ENCODE measurements around the gene CSTF3. TPM values are rescaled to one million over a fixed set of nuclear protein-coding genes. Genes with fewer than 3 reads are reported as not detected.
A peak's percentile ranks its signal among the peaks of the same experiment; 100 is the strongest.

Gene CSTF3
- polyA plus RNA-seq, 1 donor (not counting 4 experiments of a cell fraction or from before 2014, with no cell fraction given): 41.1 TPM

GRCh38 chr11:33086017-33086416, 75.3 kb downstream of the CSTF3 start:
- Histone ChIP-seq H4K20me1 (ENCODE audit: control insufficient read depth, extremely low read depth, insufficient read depth, low read length) (no peaks in the 10 kb centered on the region), H3K79me2 (ENCODE audit: control insufficient read depth, insufficient read depth, low read length) (no peaks in the 10 kb centered on the region), H3K4me3 (ENCODE audit: control insufficient read depth in 2 of 3, extremely low read depth in 1 of 3, insufficient read depth in 2 of 3, low read depth in 1 of 3, low read length in 3 of 3) (no peak overlapping the region), H2AFZ (ENCODE audit: control insufficient read depth, low read length) (no peak overlapping the region), H3K36me3 (ENCODE audit: control insufficient read depth in 2 of 2, extremely low read depth in 1 of 2, insufficient read depth in 2 of 2, low read length in 2 of 2) (peaks cover 13 to 16% of the 10 kb centered on the region in 2 experiments), H3K9me1 (ENCODE audit: control insufficient read depth, extremely low read depth, insufficient read depth, low read length) (no peaks in the 10 kb centered on the region), H3K9ac (ENCODE audit: control insufficient read depth, extremely low read depth, insufficient read depth, low read length) (no peak overlapping the region), H3K9me3 (ENCODE audit: control insufficient read depth, low read depth, low read length) (no peaks in the 10 kb centered on the region), H3K4me1 (ENCODE audit: control insufficient read depth, extremely low read depth, insufficient read depth, low read length) (no peaks in the 10 kb centered on the region), H3K27ac (ENCODE audit: control insufficient read depth, insufficient read depth, low read length) (no peak overlapping the region), H3K4me2 (ENCODE audit: control insufficient read depth, extremely low read depth, insufficient read depth, low read depth, low read length) (no peak overlapping the region), H3K27me3 (ENCODE audit: control insufficient read depth, extremely low read depth, insufficient read depth, low read length) (no peaks in the 10 kb centered on the region)
- dilution Hi-C loops (cut with MboI; ENCODE audit: extremely low pct_ligation_motif_present, low sequenced_read_pairs): no loop called here
- no peak for DNase-seq (ENCODE audit: low read depth, low spot score)
- FAIRE-seq: peak; percentile 9
- TF ChIP-seq EZH2 (IDR thresholded peaks at IDR 0.05; ENCODE audit: low read length): no peak
- no peak for TF ChIP-seq CTCF (optimal IDR thresholded peaks at IDR 0.05 in 1 of 3, IDR thresholded peaks at IDR 0.05 in 1 of 3, conservative IDR thresholded peaks at IDR 0.05 in 1 of 3; ENCODE audit: extremely low read depth in 1 of 3, insufficient read depth in 2 of 3, low read length in 3 of 3)

- Histone ChIP-seq H3K4me3 (ENCODE audit: control insufficient read depth in 2 of 3, extremely low read depth in 1 of 3, insufficient read depth in 2 of 3, low read depth in 1 of 3, low read length in 3 of 3) (no peak overlapping the region), H3K9ac (ENCODE audit: control insufficient read depth, extremely low read depth, insufficient read depth, low read length) (no peak overlapping the region), H3K4me1 (ENCODE audit: control insufficient read depth, extremely low read depth, insufficient read depth, low read length) (no peaks in the 10 kb centered on the region), H3K27me3 (ENCODE audit: control insufficient read depth, extremely low read depth, insufficient read depth, low read length) (no peaks in the 10 kb centered on the region), H3K36me3 (ENCODE audit: control insufficient read depth in 2 of 2, extremely low read depth in 1 of 2, insufficient read depth in 2 of 2, low read length in 2 of 2) (peaks cover 13 to 17% of the 10 kb centered on the region in 2 experiments), H3K4me2 (ENCODE audit: control insufficient read depth, extremely low read depth, insufficient read depth, low read depth, low read length) (no peak overlapping the region), H3K9me3 (ENCODE audit: control insufficient read depth, low read depth, low read length) (no peaks in the 10 kb centered on the region), H4K20me1 (ENCODE audit: control insufficient read depth, extremely low read depth, insufficient read depth, low read length) (no peaks in the 10 kb centered on the region), H3K79me2 (ENCODE audit: control insufficient read depth, insufficient read depth, low read length) (no peaks in the 10 kb centered on the region), H3K9me1 (ENCODE audit: control insufficient read depth, extremely low read depth, insufficient read depth, low read length) (no peaks in the 10 kb centered on the region), H2AFZ (ENCODE audit: control insufficient read depth, low read length) (no peak overlapping the region), H3K27ac (ENCODE audit: control insufficient read depth, insufficient read depth, low read length) (no peak overlapping the region)
- DNase-seq (ENCODE audit: low read depth, low spot score): no peak
- no peak for FAIRE-seq
- dilution Hi-C loops (cut with MboI; ENCODE audit: extremely low pct_ligation_motif_present, low sequenced_read_pairs): no loop called here
- TF ChIP-seq CTCF (optimal IDR thresholded peaks at IDR 0.05 in 1 of 3, IDR thresholded peaks at IDR 0.05 in 1 of 3, conservative IDR thresholded peaks at IDR 0.05 in 1 of 3; ENCODE audit: extremely low read depth in 1 of 3, insufficient read depth in 2 of 3, low read length in 3 of 3): no peak
- TF ChIP-seq EZH2 (IDR thresholded peaks at IDR 0.05; ENCODE audit: low read length): no peak
Measured at GRCh38 chr11:33083918-33084317, 77.4 kb downstream of the CSTF3 start.

Data from keratinocyte (primary cell).